ENCODE data around the gene CDKN2D. TPM values are rescaled to one million over a fixed set of nuclear protein-coding genes. Genes with fewer than 3 reads are reported as not detected.

Gene CDKN2D
- total RNA-seq, 1 donor from 2014 or later = 10.1 TPM

DNA sequence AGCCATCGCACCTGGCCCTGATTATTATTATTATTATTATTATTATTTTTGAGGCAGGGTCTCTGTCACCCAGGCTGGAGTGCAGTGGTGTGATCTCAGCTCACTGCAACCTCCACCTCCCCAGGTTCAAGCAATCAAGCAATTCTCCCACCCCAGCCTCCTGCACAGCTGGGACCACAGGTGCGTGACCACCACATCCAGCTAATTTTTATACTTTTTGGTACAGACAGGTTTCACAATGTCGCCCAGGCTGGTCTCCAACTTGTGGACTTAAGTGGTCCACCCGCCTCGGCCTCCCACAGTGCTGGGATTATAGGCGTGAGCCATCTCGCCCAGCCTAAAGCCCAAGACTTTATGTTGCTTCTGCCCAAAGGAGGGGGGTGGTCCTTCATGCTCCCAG is 24.4 kb upstream of the CDKN2D start:
- CTCF ChIA-PET = interaction anchor here (0.9 to 1.3 kb wide), 3 partner anchors 11 to 190 kb away, joined by 3 read pairs; partner anchors contain the start of gene CDC37
- ATAC-seq (ENCODE audit: low read depth) (no peak), DNase-seq (no peak)
- TF ChIP-seq, protein P1, sequence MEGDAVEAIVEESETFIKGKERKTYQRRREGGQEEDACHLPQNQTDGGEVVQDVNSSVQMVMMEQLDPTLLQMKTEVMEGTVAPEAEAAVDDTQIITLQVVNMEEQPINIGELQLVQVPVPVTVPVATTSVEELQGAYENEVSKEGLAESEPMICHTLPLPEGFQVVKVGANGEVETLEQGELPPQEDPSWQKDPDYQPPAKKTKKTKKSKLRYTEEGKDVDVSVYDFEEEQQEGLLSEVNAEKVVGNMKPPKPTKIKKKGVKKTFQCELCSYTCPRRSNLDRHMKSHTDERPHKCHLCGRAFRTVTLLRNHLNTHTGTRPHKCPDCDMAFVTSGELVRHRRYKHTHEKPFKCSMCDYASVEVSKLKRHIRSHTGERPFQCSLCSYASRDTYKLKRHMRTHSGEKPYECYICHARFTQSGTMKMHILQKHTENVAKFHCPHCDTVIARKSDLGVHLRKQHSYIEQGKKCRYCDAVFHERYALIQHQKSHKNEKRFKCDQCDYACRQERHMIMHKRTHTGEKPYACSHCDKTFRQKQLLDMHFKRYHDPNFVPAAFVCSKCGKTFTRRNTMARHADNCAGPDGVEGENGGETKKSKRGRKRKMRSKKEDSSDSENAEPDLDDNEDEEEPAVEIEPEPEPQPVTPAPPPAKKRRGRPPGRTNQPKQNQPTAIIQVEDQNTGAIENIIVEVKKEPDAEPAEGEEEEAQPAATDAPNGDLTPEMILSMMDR (IDR thresholded peaks at IDR 0.05) = no peak
- POLR2A ChIA-PET = interaction anchor here (4.4 kb wide), 1 partner anchor 11 kb away, joined by 36 read pairs; no protein-coding TSS in a partner anchor
- no peaks in the 10 kb centered on the region for H3K27me3 Mint-ChIP-seq
- H3K4me1 Mint-ChIP-seq = peaks cover 39% of the 10 kb centered on the region
- intact Hi-C loops (cut with micrococcal nuclease) = no loop called here
- no peaks in the 10 kb centered on the region for H3K36me3 Mint-ChIP-seq (ENCODE audit: low read depth)
- H3K9me3 Mint-ChIP-seq = no peaks in the 10 kb centered on the region
- H3K4me3 Mint-ChIP-seq = no peak overlapping the region
- no peak overlapping the region for H3K27ac Mint-ChIP-seq

DNA sequence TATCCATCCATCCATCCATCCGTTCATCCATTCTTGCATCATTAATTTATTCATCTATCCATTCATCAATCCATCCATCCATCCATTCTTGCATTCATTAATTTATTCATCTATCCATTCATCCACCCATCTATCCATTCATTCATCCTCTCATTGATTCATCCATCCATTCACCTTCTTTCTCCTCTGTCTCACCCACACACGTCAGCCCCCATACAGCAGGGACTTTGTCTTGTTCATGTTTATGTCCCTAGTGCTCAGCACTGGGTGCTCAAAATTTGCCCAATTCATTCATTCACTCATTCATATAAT is 19.0 kb upstream of the CDKN2D start:
- H3K4me1 Mint-ChIP-seq = peaks cover 12% of the 10 kb centered on the region
- no peak overlapping the region for H3K27ac Mint-ChIP-seq
- ATAC-seq (ENCODE audit: low read depth) (no peak), DNase-seq (no peak)
- TF ChIP-seq, protein P1 (IDR thresholded peaks at IDR 0.05) = no peak
- H3K4me3 Mint-ChIP-seq = no peak overlapping the region
- H3K27me3 Mint-ChIP-seq = no peaks in the 10 kb centered on the region
- no peaks in the 10 kb centered on the region for H3K9me3 Mint-ChIP-seq
- ChIA-PET POLR2A (no interaction called here), CTCF (no interaction called here)
- intact Hi-C loops (cut with micrococcal nuclease) = no loop called here
- no peaks in the 10 kb centered on the region for H3K36me3 Mint-ChIP-seq (ENCODE audit: low read depth)

DNA sequence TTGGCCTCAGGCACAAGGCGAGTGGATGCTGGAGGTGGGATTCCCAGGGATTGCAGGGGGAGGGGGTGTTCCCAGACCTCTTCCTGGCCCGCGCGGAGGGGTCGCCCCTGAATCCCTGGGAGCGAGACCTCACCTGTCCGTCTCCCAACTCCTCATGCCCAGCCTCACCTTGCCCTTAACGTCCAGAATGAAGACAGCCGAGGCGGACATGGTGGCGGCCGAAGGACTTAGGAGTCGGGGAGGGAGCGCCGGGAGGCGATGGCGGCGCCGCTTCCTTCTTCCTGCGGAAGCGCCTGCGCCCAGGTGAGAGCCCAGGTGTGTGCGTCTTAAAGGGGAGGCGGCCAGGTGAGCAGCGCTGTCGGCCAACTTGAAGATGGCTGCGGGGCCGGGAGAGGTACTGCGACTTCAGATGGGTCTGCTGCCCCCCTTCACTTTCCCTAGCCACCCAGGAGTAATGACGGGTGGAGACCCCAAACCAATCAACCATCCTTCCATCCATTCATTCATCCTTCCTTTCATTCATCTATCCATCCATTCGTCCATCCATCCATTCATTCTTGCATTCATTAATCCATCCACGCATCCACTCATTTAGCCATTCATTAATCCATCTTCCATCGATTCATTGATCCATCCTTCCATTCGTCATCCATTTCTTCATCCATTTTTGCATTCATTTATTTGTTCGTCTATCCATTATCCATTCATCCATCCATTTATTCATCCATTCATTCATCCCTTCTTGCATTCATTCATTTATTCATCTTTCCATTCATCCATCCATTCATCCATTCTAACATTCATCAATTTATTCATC is 18.5 kb upstream of the CDKN2D start, which contains the start of gene AP1M2:
TSS of gene AP1M2 (minus strand) at position 291 of the 817 bp plus-strand sequence. CDS start at position 210, 81 bp downstream.
- POLR2A ChIA-PET = no interaction called here
- no peak for DNase-seq
- Mint-ChIP-seq H3K27me3 (no peaks in the 10 kb centered on the region), H3K9me3 (no peaks in the 10 kb centered on the region), H3K27ac (no peak within 1 kb of the TSS), H3K4me1 (peaks cover 12% of the 10 kb centered on the region), H3K4me3 (no peak within 1 kb of the TSS), H3K36me3 (ENCODE audit: low read depth) (no peaks in the 10 kb centered on the region)
- TF ChIP-seq, protein P1 (IDR thresholded peaks at IDR 0.05) = no peak
- no peak for ATAC-seq (ENCODE audit: low read depth)
- intact Hi-C loops (cut with micrococcal nuclease) = no loop called here
- CTCF ChIA-PET = interaction anchor here (9.3 kb wide), 1 partner anchor 59 kb away, joined by 353 read pairs; no protein-coding TSS in a partner anchor

DNA sequence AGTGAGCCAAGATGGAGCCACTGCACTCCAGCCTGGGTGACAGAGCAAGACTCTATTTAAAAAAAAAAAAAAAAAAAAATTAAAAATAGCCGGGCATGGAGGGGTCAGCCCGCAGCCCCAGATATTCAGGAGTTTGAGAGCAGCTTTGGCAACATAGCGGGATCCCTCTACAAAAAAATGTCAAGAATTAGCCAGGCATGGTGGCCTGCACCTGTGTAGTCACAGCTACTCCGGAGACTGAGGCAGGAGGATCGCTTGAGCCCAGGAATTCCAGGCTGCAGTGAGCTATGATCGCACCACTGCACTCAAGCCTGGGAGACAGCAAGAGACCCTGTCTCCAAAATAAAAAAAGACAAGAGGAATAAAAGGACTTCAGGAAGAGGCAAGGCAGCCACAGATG is 17.6 kb upstream of the CDKN2D start:
- H3K27ac Mint-ChIP-seq = no peak overlapping the region
- no peaks in the 10 kb centered on the region for H3K9me3 Mint-ChIP-seq
- CTCF ChIA-PET = interaction anchor here (1.6 to 9.3 kb wide), 2 partner anchors 60 to 114 kb away, joined by 5 to 353 read pairs; no protein-coding TSS in a partner anchor
- no peaks in the 10 kb centered on the region for H3K27me3 Mint-ChIP-seq
- ATAC-seq (ENCODE audit: low read depth) (no peak), DNase-seq (no peak)
- peaks cover 14% of the 10 kb centered on the region for H3K4me1 Mint-ChIP-seq
- intact Hi-C loops (cut with micrococcal nuclease) = no loop called here
- H3K36me3 Mint-ChIP-seq (ENCODE audit: low read depth) = no peaks in the 10 kb centered on the region
- TF ChIP-seq, protein P1 (IDR thresholded peaks at IDR 0.05) = no peak
- no peak overlapping the region for H3K4me3 Mint-ChIP-seq
- POLR2A ChIA-PET = interaction anchor here (0.6 kb wide), 1 partner anchor 18 kb away, joined by 3 read pairs; no protein-coding TSS in a partner anchor

DNA sequence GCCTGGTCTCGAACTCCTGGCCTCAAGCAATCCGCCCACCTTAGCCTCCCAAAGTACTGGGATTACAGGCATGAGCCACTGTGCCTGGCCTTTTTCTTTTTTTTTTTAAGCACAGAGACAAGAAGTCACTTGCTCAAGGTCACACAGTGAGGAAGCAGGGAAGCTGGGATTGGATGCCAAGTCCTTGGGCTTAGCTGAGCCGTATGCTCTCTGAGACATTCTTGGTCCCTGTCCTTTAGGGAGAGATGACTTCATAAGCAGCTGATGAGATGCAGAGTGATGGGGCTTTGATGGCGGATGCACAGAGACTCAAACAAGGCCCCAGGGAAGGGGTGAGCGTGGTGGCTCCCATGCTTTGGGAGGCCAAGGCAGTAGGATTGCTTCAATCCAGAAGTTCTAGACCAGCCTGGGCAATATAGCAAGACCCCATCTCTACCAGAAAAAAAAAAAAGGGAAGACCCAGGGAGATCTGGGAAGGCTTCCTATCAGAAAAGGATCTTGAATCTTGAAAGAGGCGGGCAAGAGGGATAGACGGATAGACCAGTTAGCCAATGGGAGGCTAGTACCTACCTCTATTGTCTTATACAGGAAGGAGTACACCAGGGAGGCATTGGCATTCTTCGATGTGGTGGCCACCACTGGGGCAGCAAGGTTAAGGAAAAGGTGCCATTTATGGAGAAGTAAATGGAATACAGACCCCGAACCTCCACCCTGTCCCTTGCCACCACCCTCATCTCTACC is 14.4 kb upstream of the CDKN2D start:
- no peak for ATAC-seq (ENCODE audit: low read depth)
- TF ChIP-seq, protein P1 (IDR thresholded peaks at IDR 0.05) = no peak
- no peaks in the 10 kb centered on the region for H3K36me3 Mint-ChIP-seq (ENCODE audit: low read depth)
- DNase-seq = no peak
- no peaks in the 10 kb centered on the region for H3K27me3 Mint-ChIP-seq
- no peaks in the 10 kb centered on the region for H3K9me3 Mint-ChIP-seq
- peaks cover 19% of the 10 kb centered on the region for H3K4me1 Mint-ChIP-seq
- H3K27ac Mint-ChIP-seq = peak overlapping the region; percentile 12
- ChIA-PET CTCF (interaction anchor here (0.7 to 9.3 kb wide), 6 partner anchors 7 to 99 kb away, joined by 3 to 353 read pairs (median 6); no protein-coding TSS in a partner anchor), POLR2A (interaction anchor here (0.5 to 0.6 kb wide), 2 partner anchors 12 to 61 kb away, joined by 3 to 7 read pairs; no protein-coding TSS in a partner anchor)
- intact Hi-C loops (cut with micrococcal nuclease) = no loop called here
- H3K4me3 Mint-ChIP-seq = no peak overlapping the region
